Measurements from ENCODE around the gene NAA50.

The NAA50 gene

DNA sequence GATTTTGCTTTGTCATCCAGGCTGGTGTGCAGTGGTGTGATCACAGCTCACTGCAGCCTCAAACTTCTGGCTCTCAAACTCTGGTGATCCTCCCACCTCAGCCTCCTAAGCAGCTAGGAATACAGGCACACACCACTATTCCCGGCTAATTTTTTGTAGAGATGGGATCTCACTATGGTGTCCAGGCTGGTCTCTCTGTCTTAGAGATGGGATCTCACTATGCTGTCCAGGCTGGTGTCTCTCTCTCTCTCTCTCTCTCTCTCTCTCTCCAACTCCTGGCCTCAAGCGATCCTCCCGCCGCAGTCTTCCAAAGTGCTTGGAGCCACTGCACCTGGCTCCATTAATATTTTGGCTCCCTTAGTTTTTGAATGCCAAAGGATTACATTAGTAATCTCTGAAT lies 67.3 kb downstream of the NAA50 start:
- H3K9ac ChIP-seq (ENCODE audit: low read depth, low read length): no peak overlapping the region
- H3K36me3 ChIP-seq (ENCODE audit: insufficient read depth, low read length): no peaks in the 10 kb centered on the region
- no peak overlapping the region for H3K4me2 ChIP-seq (ENCODE audit: low read length)
- no peaks in the 10 kb centered on the region for H3K9me3 ChIP-seq (replicated peaks; ENCODE audit: low read length)
- H3K4me1 ChIP-seq (ENCODE audit: control insufficient read depth, insufficient read depth, low read length): no peaks in the 10 kb centered on the region
- H3K27me3 ChIP-seq (ENCODE audit: control insufficient read depth, insufficient read depth, low read length): no peaks in the 10 kb centered on the region
- H3K4me3 ChIP-seq (ENCODE audit: low read length): no peak overlapping the region

- no peak overlapping the region for H3K4me3 ChIP-seq (ENCODE audit: low read length)
- H3K9ac ChIP-seq (ENCODE audit: low read depth, low read length): no peak overlapping the region
- no peak overlapping the region for H3K4me2 ChIP-seq (ENCODE audit: low read length)
- no peaks in the 10 kb centered on the region for H3K4me1 ChIP-seq (ENCODE audit: control insufficient read depth, insufficient read depth, low read length)
- no peaks in the 10 kb centered on the region for H3K9me3 ChIP-seq (replicated peaks; ENCODE audit: low read length)
- H3K27me3 ChIP-seq (ENCODE audit: control insufficient read depth, insufficient read depth, low read length): no peaks in the 10 kb centered on the region
- no peaks in the 10 kb centered on the region for H3K36me3 ChIP-seq (ENCODE audit: insufficient read depth, low read length)
These were observed 68.3 kb downstream of the NAA50 start for GRCh38 chr3:113677737-113678136.

DNA sequence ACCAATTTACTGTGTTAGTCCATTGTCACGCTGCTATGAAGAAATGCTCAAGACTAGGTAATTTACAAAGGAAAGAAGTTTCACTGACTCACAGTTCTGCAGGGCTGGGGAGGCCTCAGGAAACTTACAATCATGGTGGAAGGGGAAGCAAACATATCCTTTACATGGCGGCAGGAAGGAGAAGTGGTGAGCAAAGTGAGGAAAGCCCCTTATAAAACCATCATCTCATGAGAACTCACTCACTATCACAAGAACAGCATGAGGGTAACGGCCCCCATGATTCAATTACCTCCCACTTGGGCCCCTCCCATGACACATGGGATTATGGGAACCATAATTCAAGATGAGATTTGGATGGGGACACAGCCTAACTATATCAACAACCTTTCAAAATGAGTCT lies 69.8 kb downstream of the NAA50 start:
- no peak overlapping the region for H3K4me2 ChIP-seq (ENCODE audit: low read length)
- no peaks in the 10 kb centered on the region for H3K9me3 ChIP-seq (replicated peaks; ENCODE audit: low read length)
- no peak overlapping the region for H3K4me3 ChIP-seq (ENCODE audit: low read length)
- H3K36me3 ChIP-seq (ENCODE audit: insufficient read depth, low read length): no peaks in the 10 kb centered on the region
- no peaks in the 10 kb centered on the region for H3K4me1 ChIP-seq (ENCODE audit: control insufficient read depth, insufficient read depth, low read length)
- no peaks in the 10 kb centered on the region for H3K27me3 ChIP-seq (ENCODE audit: control insufficient read depth, insufficient read depth, low read length)
- H3K9ac ChIP-seq (ENCODE audit: low read depth, low read length): no peak overlapping the region

DNA sequence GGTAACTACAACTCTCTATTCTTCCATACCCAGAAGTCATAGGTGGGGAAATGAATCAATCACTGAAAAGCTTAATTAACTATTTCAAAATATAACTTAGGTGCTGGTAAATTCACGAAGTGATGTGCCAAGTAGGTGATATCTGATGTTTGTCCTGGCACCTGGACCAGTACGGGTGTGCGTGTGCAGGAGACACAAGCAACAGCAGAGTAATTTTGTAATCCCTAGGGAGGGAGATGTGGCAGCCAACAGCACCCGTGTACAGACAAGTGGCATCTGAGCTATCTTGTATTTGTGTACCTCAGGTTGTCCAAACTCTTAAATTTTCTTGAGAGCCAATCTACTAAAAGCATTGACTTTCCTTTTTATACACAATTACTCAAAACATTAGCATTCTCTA lies 72.5 kb downstream of the NAA50 start:
- no peak overlapping the region for H3K9ac ChIP-seq (ENCODE audit: low read depth, low read length)
- no peaks in the 10 kb centered on the region for H3K36me3 ChIP-seq (ENCODE audit: insufficient read depth, low read length)
- H3K4me1 ChIP-seq (ENCODE audit: control insufficient read depth, insufficient read depth, low read length): peaks cover 5% of the 10 kb centered on the region
- no peaks in the 10 kb centered on the region for H3K27me3 ChIP-seq (ENCODE audit: control insufficient read depth, insufficient read depth, low read length)
- no peaks in the 10 kb centered on the region for H3K9me3 ChIP-seq (replicated peaks; ENCODE audit: low read length)
- H3K4me3 ChIP-seq (ENCODE audit: low read length): no peak overlapping the region
- no peak overlapping the region for H3K4me2 ChIP-seq (ENCODE audit: low read length)

- Histone ChIP-seq H3K4me1 (ENCODE audit: control insufficient read depth, insufficient read depth, low read length) (peaks cover 14% of the 10 kb centered on the region), H3K36me3 (ENCODE audit: insufficient read depth, low read length) (no peaks in the 10 kb centered on the region), H3K9me3 (replicated peaks; ENCODE audit: low read length) (no peaks in the 10 kb centered on the region), H3K4me2 (ENCODE audit: low read length) (peak overlapping the region; percentile 71), H3K9ac (ENCODE audit: low read depth, low read length) (no peak overlapping the region), H3K27me3 (ENCODE audit: control insufficient read depth, insufficient read depth, low read length) (no peaks in the 10 kb centered on the region), H3K4me3 (ENCODE audit: low read length) (peak overlapping the region; percentile 54)
These were observed 78.0 kb downstream of the NAA50 start for GRCh38 chr3:113668015-113668414.

All from skeletal muscle satellite cell (primary cell).